Measurements from ENCODE around the gene DYNLT2B.

DNA sequence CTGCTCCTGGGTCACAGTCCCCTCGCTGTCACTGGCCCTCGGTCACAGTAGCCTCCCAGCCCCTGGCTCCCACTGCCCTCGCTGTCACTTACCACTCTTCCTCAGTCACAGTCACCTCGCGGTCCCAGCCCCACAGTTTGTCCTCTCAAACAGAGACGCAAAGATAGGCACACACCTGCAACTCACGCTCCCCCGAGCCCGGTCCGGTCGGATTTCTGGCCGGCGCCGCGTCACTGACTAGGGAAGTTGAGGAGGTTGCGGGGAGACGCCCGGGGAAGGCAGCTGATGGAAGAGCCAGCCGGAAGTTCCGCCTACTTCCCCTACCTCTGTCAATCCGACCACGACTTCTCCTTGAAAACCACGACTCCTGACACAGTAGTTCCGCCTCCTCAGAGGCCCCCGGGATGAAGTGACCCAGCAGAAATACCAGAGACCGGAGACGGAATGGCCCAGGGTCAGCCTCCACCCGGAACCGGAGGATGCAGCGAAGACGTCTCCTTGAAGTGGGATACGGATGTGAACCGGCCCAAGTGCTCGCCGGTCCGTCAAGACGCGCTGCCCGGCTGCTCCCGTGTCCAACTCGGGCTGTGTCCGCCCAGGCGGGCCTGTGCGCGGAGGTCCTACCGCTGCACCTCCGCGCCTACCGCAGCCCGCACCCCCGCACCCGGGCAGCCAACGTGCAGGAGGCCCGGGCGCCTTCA is 30.4 kb downstream of the DYNLT2B start, which contains the start of gene PCYT1A:
- no peak for TF ChIP-seq EP300 (IDR thresholded peaks at IDR 0.05; ENCODE audit: low read depth)
- TF ChIP-seq, protein P1, sequence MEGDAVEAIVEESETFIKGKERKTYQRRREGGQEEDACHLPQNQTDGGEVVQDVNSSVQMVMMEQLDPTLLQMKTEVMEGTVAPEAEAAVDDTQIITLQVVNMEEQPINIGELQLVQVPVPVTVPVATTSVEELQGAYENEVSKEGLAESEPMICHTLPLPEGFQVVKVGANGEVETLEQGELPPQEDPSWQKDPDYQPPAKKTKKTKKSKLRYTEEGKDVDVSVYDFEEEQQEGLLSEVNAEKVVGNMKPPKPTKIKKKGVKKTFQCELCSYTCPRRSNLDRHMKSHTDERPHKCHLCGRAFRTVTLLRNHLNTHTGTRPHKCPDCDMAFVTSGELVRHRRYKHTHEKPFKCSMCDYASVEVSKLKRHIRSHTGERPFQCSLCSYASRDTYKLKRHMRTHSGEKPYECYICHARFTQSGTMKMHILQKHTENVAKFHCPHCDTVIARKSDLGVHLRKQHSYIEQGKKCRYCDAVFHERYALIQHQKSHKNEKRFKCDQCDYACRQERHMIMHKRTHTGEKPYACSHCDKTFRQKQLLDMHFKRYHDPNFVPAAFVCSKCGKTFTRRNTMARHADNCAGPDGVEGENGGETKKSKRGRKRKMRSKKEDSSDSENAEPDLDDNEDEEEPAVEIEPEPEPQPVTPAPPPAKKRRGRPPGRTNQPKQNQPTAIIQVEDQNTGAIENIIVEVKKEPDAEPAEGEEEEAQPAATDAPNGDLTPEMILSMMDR (IDR thresholded peaks at IDR 0.05), result no peak
- TF ChIP-seq POLR2AphosphoS5 (IDR thresholded peaks at IDR 0.05), result peak; percentile 79 to 94 (median 91)
- peak; percentile 90 for TF ChIP-seq POLR2A (IDR thresholded peaks at IDR 0.05)

All from transverse colon (tissue), 4 donors.